ENCODE results near the gene PPM1H. TPM values are rescaled to one million over a fixed set of nuclear protein-coding genes. Genes with fewer than 3 reads are reported as not detected.

PPM1H gene
- total and polyA plus RNA-seq, 12 donors = 0.81 to 5.5 (median 2.6) TPM

DNA sequence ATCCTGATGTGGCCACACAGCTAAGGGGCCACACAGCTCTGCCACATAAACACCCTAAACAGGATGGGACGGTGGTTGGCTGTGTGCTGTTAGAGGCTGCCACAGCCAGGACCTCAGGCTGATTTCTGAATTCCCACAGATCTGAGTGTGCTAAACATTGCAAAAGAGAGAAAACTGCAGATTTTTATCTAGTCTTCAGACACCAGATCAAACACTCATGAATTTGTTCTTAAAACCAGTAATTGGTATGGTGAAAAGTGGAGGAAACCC is 277.7 kb downstream of the PPM1H start:
- 87 to 89% (median 88%) methylated on average over 1 of the region's 1 CpG for WGBS, 4 donors
- intact Hi-C loops (cut with DNase I) = no loop called here

DNA sequence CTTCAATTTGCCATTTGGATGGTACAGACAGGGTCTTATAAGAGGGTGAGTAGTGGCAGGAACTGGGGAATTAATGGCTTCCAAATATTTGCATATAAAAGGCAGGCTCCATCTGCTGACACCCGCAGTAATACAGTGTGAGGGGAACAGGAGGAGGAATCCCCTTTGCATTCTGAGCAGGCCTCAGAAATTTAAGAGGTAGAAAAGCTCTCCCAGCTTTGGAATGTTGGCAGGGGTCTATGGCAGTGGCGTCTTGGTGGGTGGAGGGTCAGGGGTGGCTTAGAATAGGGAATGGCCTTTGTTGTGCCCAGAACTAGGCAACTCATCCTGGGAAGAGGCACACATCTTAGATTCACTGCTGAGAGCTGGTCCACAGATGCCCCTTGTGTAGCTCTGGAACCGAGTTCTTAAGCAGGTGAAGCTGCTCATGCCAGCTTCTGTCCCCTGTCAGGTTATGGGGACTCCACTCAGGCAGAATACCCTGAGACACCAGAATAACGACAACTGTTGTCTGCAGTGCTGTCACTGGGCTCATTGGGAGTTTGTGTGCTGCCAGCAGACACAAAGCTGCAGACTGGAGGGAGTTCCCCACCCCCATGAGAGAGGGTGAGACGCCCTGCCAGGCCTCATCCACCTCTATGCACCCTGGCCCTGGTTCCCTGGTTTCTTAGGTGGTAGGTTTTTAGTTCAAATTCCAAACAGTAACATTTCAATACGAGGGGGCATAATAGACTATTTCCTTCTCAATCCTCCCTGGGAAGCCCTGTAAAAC is 278.2 kb downstream of the PPM1H start:
- H3K36me3 ChIP-seq (replicated peaks in 1 of 2) = no peaks in the 10 kb centered on the region
- no peaks in the 10 kb centered on the region for H3K4me1 ChIP-seq (replicated peaks in 1 of 2)
- TF ChIP-seq, protein P1, sequence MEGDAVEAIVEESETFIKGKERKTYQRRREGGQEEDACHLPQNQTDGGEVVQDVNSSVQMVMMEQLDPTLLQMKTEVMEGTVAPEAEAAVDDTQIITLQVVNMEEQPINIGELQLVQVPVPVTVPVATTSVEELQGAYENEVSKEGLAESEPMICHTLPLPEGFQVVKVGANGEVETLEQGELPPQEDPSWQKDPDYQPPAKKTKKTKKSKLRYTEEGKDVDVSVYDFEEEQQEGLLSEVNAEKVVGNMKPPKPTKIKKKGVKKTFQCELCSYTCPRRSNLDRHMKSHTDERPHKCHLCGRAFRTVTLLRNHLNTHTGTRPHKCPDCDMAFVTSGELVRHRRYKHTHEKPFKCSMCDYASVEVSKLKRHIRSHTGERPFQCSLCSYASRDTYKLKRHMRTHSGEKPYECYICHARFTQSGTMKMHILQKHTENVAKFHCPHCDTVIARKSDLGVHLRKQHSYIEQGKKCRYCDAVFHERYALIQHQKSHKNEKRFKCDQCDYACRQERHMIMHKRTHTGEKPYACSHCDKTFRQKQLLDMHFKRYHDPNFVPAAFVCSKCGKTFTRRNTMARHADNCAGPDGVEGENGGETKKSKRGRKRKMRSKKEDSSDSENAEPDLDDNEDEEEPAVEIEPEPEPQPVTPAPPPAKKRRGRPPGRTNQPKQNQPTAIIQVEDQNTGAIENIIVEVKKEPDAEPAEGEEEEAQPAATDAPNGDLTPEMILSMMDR (IDR thresholded peaks at IDR 0.05) = no peak
- no peak for TF ChIP-seq POLR2A (IDR thresholded peaks at IDR 0.05)
- no peak for DNase-seq
- no peaks in the 10 kb centered on the region for H3K27me3 ChIP-seq
- H3K4me3 ChIP-seq = no peak overlapping the region
- intact Hi-C loops (cut with DNase I) = no loop called here
- 83 to 93% (median 84%) methylated on average over 3 to 6 of the region's 6 CpGs for WGBS, 4 donors
- H3K9me3 ChIP-seq (replicated peaks in 1 of 3) = no peaks in the 10 kb centered on the region
- H3K27ac ChIP-seq = no peak overlapping the region

More for the DNA sequence above, 277.7 kb downstream of the PPM1H start:
- H3K9me3 ChIP-seq (replicated peaks in 1 of 3) = no peaks in the 10 kb centered on the region
- no peak for DNase-seq
- TF ChIP-seq, protein P1 (IDR thresholded peaks at IDR 0.05) = no peak
- no peak for TF ChIP-seq POLR2A (IDR thresholded peaks at IDR 0.05)
- no peak overlapping the region for H3K27ac ChIP-seq
- H3K27me3 ChIP-seq = no peaks in the 10 kb centered on the region
- H3K36me3 ChIP-seq (replicated peaks in 1 of 2) = no peaks in the 10 kb centered on the region
- no peak overlapping the region for H3K4me3 ChIP-seq
- H3K4me1 ChIP-seq (replicated peaks in 1 of 2) = no peaks in the 10 kb centered on the region

DNA sequence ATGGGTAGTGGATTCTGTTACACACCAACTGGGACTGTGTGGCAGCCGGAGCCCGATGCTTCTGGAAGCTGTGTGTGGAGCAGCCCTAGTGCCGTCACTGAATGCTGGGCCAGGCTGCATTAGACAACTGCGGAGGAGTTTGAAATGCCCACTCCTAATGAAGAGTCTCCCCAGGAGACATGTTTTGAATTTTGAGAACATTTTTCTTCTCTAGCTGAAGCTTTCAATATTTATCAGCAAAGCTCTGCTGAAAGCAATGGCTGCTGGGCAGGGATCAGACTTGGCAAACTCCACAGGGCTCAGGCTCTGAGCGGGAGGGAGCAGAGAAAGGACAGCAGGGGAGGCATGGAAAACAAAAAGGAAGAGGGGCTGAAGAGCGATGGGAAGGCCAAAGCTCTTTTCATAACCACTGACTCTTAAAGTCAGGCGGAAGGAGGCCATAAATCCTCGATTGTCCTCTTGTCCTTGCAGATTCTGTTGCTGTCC is 279.2 kb downstream of the PPM1H start:
- H3K4me3 ChIP-seq = no peak overlapping the region
- no peaks in the 10 kb centered on the region for H3K9me3 ChIP-seq (replicated peaks in 1 of 3)
- no peaks in the 10 kb centered on the region for H3K27me3 ChIP-seq
- DNase-seq = no peak
- H3K4me1 ChIP-seq (replicated peaks in 1 of 2) = no peaks in the 10 kb centered on the region
- H3K36me3 ChIP-seq (replicated peaks in 1 of 2) = no peaks in the 10 kb centered on the region
- intact Hi-C loops (cut with DNase I) = no loop called here
- no peak for TF ChIP-seq POLR2A (IDR thresholded peaks at IDR 0.05)
- TF ChIP-seq, protein P1 (IDR thresholded peaks at IDR 0.05) = no peak
- 68 to 89% (median 76%) methylated on average over 6 to 8 of the region's 8 CpGs for WGBS, 4 donors
- H3K27ac ChIP-seq = no peak overlapping the region

DNA sequence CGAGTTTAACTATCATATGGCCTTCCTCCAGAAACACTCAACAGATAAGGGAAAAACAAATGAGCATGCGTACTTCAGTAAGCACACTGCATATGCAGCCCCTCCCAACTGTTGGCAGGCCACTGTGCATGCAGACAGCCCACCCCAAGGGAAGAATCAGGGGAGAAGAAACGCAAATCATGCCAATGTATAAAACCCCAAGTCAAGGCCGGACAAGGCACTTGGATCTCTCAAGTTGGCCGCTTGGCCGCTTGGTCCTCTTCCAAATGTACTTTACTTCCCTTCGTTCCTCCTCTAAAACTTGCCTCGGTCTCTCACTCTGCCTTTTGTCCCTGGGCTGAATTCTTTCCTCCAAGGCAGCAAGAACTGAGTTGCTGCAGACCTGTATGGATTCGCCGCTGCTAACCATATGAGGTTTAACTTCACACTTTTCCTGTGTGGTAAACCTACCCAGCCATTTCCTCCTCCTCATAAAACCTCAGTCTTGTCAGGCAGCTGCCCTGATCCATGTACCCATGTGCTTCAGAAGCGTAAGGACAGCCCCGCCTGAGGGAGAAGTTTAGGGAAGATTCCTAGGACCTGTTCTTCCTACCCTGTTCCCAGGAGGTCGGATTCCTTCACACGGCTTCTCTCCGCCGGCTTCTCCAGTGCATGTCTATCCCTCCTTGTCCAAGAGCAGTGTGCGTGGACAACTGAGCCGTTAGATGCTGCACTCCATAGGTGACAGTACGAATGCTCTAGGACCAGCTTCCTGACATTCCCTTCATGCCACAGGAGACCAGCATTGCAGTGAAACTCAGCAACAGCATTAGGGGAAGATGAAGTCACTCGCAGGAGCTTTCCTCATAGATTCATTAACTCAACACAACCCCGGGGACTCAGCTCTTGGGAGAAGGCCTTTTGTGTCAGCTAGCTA is 280.4 kb downstream of the PPM1H start:
- DNase-seq = no peak
- no peak for TF ChIP-seq POLR2A (IDR thresholded peaks at IDR 0.05)
- TF ChIP-seq, protein P1 (IDR thresholded peaks at IDR 0.05) = no peak
- intact Hi-C loops (cut with DNase I) = no loop called here
- Histone ChIP-seq H3K4me1 (replicated peaks in 1 of 2) (no peaks in the 10 kb centered on the region), H3K9me3 (replicated peaks in 1 of 3) (no peaks in the 10 kb centered on the region), H3K36me3 (replicated peaks in 1 of 2) (no peaks in the 10 kb centered on the region), H3K27ac (no peak overlapping the region), H3K4me3 (no peak overlapping the region), H3K27me3 (no peaks in the 10 kb centered on the region)
- WGBS, 4 donors = 88 to 92% (median 89%) methylated on average over 21 of the region's 21 CpGs

Measured in adrenal gland (tissue), 12 donors.